ENCODE results near the gene HDAC10. TPM values are rescaled to one million over a fixed set of nuclear protein-coding genes. Genes with fewer than 3 reads are reported as not detected.

HDAC10 gene
- total and polyA plus RNA-seq, 3 donors from 2014 or later: 13.5 to 33.1 (median 32.1) TPM

DNA sequence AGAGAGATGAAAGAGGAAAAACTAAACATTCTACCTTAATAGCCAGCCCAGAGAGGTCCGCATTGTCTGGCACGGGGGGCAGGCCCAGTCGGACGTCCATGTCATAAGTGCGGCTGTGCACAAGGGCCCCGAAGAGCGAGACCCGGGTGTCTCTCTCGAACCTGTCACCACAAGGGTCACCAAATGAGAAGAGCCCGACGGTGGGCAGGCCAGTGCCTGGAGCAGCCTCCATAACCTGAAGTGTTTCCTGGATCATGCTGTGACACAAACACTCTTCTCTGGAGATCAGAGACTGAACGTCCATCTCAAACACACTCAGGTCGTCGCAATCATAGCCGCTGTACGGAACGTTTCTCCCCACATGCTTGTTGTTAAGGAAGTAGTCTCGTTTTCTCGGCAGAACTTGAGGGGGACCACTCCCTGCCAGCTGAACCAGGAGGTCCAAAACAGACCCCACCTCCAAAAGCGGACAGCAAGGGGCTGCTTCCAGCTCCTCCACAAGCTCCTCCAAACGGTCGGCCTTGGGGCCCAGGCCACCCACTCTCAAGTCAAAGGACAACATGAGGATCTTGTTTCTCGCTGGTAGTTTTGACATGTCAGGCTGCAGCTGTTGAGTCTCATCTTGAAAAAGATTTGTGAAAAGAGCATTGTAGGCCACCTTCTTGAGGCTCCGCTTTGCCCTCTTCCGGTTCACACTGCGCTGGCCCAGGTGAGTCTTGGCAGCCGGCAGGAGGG, 7.2 kb downstream of the HDAC10 start:
- DNase-seq: no peak
- TF ChIP-seq POLR2A (IDR thresholded peaks at IDR 0.05): no peak
- TF ChIP-seq, protein P1, sequence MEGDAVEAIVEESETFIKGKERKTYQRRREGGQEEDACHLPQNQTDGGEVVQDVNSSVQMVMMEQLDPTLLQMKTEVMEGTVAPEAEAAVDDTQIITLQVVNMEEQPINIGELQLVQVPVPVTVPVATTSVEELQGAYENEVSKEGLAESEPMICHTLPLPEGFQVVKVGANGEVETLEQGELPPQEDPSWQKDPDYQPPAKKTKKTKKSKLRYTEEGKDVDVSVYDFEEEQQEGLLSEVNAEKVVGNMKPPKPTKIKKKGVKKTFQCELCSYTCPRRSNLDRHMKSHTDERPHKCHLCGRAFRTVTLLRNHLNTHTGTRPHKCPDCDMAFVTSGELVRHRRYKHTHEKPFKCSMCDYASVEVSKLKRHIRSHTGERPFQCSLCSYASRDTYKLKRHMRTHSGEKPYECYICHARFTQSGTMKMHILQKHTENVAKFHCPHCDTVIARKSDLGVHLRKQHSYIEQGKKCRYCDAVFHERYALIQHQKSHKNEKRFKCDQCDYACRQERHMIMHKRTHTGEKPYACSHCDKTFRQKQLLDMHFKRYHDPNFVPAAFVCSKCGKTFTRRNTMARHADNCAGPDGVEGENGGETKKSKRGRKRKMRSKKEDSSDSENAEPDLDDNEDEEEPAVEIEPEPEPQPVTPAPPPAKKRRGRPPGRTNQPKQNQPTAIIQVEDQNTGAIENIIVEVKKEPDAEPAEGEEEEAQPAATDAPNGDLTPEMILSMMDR (IDR thresholded peaks at IDR 0.05): no peak
- Histone ChIP-seq H3K27me3 (no peaks in the 10 kb centered on the region), H3K4me3 (peak overlapping the region; percentile 78 to 93), H3K9me3 (no peaks in the 10 kb centered on the region), H3K4me1 (peaks cover 36% of the 10 kb centered on the region), H3K27ac (peak overlapping the region; percentile 82 to 86), H3K36me3 (ENCODE audit: low read depth, missing control alignments) (no peaks in the 10 kb centered on the region)
- 11 to 12% methylated on average over 14 to 27 of the region's 27 CpGs for WGBS, 2 donors
- intact Hi-C loops (cut with DNase I; ENCODE audit: low total_unique reads): no loop called here

DNA sequence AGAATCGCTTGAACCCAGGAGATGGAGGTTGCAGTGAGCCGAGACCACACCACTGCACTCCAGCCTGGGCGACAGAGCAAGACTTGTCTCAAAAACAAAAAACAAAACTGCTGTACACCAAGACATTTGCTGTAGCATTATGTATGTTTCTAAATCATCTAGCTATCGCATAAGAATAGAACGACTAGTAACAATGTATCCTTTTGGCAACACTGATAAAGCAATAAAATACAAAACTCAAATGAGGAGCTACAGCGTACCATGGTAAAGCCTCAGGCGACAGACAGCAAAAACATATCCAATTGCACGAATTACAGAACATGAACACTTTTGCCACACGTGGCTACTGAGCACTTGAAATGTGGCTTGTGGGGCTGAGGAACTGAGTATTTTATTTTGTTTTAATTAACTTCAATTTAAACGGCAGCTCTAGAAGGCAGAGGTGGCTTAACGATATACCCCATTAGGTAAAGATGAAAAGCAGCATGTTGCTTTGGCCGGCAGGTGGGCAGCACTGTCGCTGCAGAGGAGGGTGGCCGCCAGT, 8.6 kb downstream of the HDAC10 start:
- TF ChIP-seq, protein P1 (IDR thresholded peaks at IDR 0.05): no peak
- TF ChIP-seq POLR2A (IDR thresholded peaks at IDR 0.05): no peak
- intact Hi-C loops (cut with DNase I; ENCODE audit: low total_unique reads): no loop called here
- no peak overlapping the region for H3K27ac ChIP-seq
- DNase-seq: no peak
- H3K36me3 ChIP-seq (ENCODE audit: low read depth, missing control alignments): no peaks in the 10 kb centered on the region
- no peaks in the 10 kb centered on the region for H3K27me3 ChIP-seq
- H3K4me1 ChIP-seq: peaks cover 36% of the 10 kb centered on the region
- H3K9me3 ChIP-seq: no peaks in the 10 kb centered on the region
- WGBS, 2 donors: 34% methylated on average over 14 of the region's 14 CpGs
- H3K4me3 ChIP-seq: peak overlapping the region in 1 of 2 donors; percentile 93

DNA sequence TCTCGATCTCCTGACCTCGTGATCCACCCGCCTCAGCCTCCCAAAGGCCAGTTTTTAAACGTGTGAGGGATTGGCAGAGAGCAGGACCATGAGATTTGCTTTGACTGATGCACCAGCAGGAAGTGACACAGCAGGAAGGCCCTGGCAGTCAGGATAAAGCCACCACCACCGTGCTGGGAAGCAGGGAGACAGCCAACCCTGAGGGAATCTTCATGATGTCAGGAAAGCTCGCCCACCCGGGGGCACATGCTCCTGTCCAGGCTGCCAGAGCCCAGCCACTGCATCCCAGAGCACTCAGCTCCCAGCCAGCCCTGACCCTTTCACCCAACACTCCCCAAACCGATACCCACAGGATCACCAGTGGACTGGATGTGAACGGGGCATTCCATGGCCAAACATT, 12.3 kb downstream of the HDAC10 start:
- Histone ChIP-seq H3K9me3 (no peaks in the 10 kb centered on the region), H3K27me3 (no peaks in the 10 kb centered on the region), H3K4me3 (no peak overlapping the region), H3K4me1 (peaks cover 28% of the 10 kb centered on the region), H3K27ac (no peak overlapping the region), H3K36me3 (ENCODE audit: low read depth, missing control alignments) (no peaks in the 10 kb centered on the region)
- WGBS, 2 donors: 87 to 91% methylated on average over 7 to 9 of the region's 9 CpGs
- intact Hi-C loops (cut with DNase I; ENCODE audit: low total_unique reads): no loop called here
- TF ChIP-seq POLR2A (IDR thresholded peaks at IDR 0.05): no peak
- TF ChIP-seq, protein P1 (IDR thresholded peaks at IDR 0.05): no peak
- no peak for DNase-seq

DNA sequence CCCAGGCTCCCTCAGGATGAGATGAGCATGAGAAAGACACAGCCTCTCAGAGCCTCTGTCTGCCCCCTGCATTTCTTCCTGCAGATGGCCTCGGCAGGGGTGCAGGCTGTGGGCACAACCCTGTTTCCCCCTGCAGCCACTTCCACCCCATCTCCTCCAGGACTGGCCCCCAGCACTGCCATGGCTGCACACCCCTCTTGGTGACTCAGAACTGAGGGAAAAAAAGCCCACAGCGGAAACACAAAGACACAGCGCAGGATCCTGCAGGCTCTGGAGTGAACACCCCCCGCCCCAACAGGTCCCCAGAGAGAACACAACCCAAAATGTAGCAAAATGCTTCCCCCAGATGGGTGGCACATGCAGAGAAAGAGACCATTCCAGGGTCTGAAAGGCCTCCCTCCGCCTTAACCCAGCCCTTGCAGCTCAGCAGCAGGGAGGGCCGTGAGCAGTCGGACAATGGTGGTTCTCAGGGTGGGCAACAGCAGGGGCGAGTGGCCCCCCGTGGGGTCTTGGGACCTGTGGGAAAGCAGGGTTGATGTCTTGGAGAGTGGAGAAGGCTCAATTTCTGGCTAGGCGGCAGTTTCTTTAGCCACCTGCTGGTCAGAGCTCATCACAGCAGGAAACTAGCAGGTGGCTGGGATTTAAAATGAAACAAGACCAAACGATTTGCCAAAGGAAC, 14.2 kb downstream of the HDAC10 start:
- WGBS, 2 donors: 77 to 81% methylated on average over 9 to 11 of the region's 11 CpGs
- intact Hi-C loops (cut with DNase I; ENCODE audit: low total_unique reads): no loop called here
- H3K4me3 ChIP-seq: no peak overlapping the region
- TF ChIP-seq, protein P1 (IDR thresholded peaks at IDR 0.05): peak; percentile 19 to 34 (median 33)
- no peak for TF ChIP-seq POLR2A (IDR thresholded peaks at IDR 0.05)
- no peaks in the 10 kb centered on the region for H3K9me3 ChIP-seq
- no peaks in the 10 kb centered on the region for H3K27me3 ChIP-seq
- no peak for DNase-seq
- no peaks in the 10 kb centered on the region for H3K36me3 ChIP-seq (ENCODE audit: low read depth, missing control alignments)
- no peak overlapping the region for H3K27ac ChIP-seq
- H3K4me1 ChIP-seq: peaks cover 9% of the 10 kb centered on the region
